ENCODE measurements around the gene ZFP91.

ZFP91 gene

GRCh38 chr11:58637371-58637770, 58.5 kb downstream of the ZFP91 start:
- DNase-seq (ENCODE audit: extremely low read depth, low read depth): no peak
- TF ChIP-seq CTCF (IDR thresholded peaks at IDR 0.05; ENCODE audit: low read depth, low read length, missing control alignments): no peak
- no peak overlapping the region for H3K4me3 ChIP-seq (replicated peaks; ENCODE audit: low read depth, low read length)

GRCh38 chr11:58639103-58639502, 60.2 kb downstream of the ZFP91 start:
- H3K4me3 ChIP-seq (replicated peaks; ENCODE audit: low read depth, low read length): no peak overlapping the region
- no peak for TF ChIP-seq CTCF (IDR thresholded peaks at IDR 0.05; ENCODE audit: low read depth, low read length, missing control alignments)
- no peak for DNase-seq (ENCODE audit: extremely low read depth, low read depth)

- no peak for TF ChIP-seq CTCF (IDR thresholded peaks at IDR 0.05; ENCODE audit: low read depth, low read length, missing control alignments)
- DNase-seq (ENCODE audit: extremely low read depth, low read depth): no peak
- H3K4me3 ChIP-seq (replicated peaks; ENCODE audit: low read depth, low read length): no peak overlapping the region
Measured at GRCh38 chr11:58639669-58640068, 60.8 kb downstream of the ZFP91 start.

- no peak for TF ChIP-seq CTCF (IDR thresholded peaks at IDR 0.05; ENCODE audit: low read depth, low read length, missing control alignments)
Measured at GRCh38 chr11:58640386-58641023, 61.6 kb downstream of the ZFP91 start.

GRCh38 chr11:58641341-58641740, 62.5 kb downstream of the ZFP91 start:
- TF ChIP-seq CTCF (IDR thresholded peaks at IDR 0.05; ENCODE audit: low read depth, low read length, missing control alignments): no peak
- no peak for DNase-seq (ENCODE audit: extremely low read depth, low read depth)
- H3K4me3 ChIP-seq (replicated peaks; ENCODE audit: low read depth, low read length): no peak overlapping the region

More at GRCh38 chr11:58640386-58641023, 61.6 kb downstream of the ZFP91 start:
- DNase-seq (ENCODE audit: extremely low read depth, low read depth): no peak
- H3K4me3 ChIP-seq (replicated peaks; ENCODE audit: low read depth, low read length): no peak overlapping the region

GRCh38 chr11:58641803-58642581, 63.1 kb downstream of the ZFP91 start:
- TF ChIP-seq CTCF (IDR thresholded peaks at IDR 0.05; ENCODE audit: low read depth, low read length, missing control alignments): no peak
- no peak for DNase-seq (ENCODE audit: extremely low read depth, low read depth)
- no peak overlapping the region for H3K4me3 ChIP-seq (replicated peaks; ENCODE audit: low read depth, low read length)

Data from HFF-Myc (cell line).